Activated CD4-positive, alpha-beta T cell treated with anti-CD3 and anti-CD28 coated beads, Interleukin-10, Interleukin-2, amounts not matched to agents 100 ng/mL and 50 ng/mL, durations not matched to agents 16 hours and 8 hours (primary cell): ENCODE results near the gene PROSER2.

Source experiments
- DNase-seq: peaks from one replicate; pipeline ENCODE4 v3.0.0-alpha.2; 2020

PROSER2 gene

DNA sequence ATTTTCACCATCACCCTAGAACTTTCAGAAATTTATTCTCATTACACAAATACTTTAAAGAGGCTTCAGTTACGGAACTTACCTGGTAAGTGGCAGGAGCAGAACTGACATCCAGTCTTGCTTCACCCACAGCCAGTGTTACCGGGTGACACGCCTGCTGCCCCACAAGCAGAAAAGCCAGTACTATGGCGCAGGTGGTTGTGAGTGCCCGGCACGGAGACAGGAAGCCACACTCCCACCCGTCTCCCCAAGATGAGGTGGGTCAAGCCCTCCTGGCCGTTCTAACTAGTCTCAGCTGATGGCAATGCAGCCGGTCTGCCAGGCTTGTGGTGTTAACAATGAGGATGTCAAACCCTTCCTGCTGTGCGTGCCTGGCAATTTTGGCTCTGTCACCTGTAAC, 86.9 kb downstream of the PROSER2 start:
- DNase-seq = no peak

DNA sequence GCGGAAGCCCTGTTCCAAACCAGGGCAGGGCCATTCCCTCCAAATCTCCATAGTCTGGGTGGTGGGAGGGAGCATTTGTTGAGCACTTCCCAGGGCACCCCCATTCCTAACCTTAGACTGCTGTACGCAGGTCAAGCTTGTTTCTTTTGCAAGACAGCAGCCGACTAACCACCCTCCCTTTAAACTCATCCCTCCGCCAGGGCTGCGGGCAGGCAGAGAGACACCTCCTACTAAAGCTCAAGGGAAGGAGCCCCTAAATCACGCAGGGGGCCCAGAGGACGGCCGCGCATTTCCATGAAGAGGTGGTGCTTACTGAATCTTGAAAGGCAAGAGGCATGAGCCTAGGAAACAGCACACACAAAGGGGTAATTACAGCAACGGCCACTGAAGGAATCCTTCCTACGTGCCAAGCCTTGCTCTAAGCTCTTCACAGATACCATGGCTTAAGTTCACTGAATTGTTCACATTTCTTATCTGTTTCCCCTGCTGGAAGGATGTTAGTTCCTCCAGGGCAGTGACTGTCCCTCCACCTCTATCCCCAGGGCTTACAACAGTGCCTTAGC, 90.0 kb downstream of the PROSER2 start:
- DNase-seq = no peak

DNA sequence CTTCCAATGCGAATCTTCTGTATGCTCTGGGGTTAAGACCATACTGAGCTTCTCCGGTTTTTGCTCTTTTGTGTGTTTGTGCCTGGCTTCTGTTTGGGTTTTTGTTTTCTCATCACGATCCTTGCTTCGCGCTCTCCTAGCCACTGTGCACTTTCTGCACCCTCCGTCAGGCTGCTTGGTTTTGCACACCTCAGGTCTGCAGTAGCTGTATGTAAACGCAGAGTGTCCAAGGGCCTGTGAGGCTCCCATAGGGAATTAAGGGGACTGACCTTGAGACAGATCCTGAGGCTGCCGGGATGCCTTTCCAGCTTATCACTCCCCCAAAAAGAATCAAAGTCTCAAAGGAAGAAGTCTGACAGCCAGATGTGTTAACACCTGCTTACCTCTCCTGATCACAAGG, 95.2 kb downstream of the PROSER2 start:
- DNase-seq = no peak

DNA sequence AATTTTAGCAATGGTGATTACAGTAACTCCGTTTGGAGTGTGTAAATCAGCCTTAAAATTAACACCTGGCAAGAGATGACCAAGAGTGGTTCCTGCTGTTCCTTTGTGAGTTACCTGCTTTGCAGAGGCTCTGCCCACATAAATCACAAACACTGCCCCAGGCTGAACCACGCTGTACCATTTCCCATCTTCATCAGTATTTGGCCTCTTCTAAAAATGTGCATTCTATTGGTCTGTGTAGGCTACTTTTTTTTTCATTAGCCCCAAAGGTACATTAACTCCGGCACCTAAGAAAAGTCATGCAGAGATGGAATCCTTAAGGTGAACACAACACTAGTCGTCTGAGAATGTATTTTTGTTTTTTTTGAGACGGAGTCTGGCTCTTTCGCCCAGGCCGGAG, 96.1 kb downstream of the PROSER2 start:
- no peak for DNase-seq
